ENCODE measurements around the gene HOXA3. TPM values are rescaled to one million over a fixed set of nuclear protein-coding genes. Genes with fewer than 3 reads are reported as not detected.

The HOXA3 gene
- total and polyA plus RNA-seq, 2 of the 13 experiments (the other 11 are each of a cell fraction or from before 2014, with no cell fraction given) = 2.9 to 4.6 TPM

- TF ChIP-seq ZNF589 (CRISPR knock-in tag; conservative IDR thresholded peaks at IDR 0.05) = no peak
- TF ChIP-seq RELA (CRISPR knock-in tag; IDR thresholded peaks at IDR 0.05) = no peak
- TF ChIP-seq ZNF256 (CRISPR knock-in tag; conservative IDR thresholded peaks at IDR 0.05) = no peak
- TF ChIP-seq CHD2 (IDR thresholded peaks at IDR 0.05; ENCODE audit: low read depth, low read length) = no peak
- no peak for TF ChIP-seq RARG (CRISPR knock-in tag; IDR thresholded peaks at IDR 0.05; ENCODE audit: low read depth)
- no peak for TF ChIP-seq SP140L (CRISPR knock-in tag; IDR thresholded peaks at IDR 0.05; ENCODE audit: borderline replicate concordance)
- TF ChIP-seq, protein P1, sequence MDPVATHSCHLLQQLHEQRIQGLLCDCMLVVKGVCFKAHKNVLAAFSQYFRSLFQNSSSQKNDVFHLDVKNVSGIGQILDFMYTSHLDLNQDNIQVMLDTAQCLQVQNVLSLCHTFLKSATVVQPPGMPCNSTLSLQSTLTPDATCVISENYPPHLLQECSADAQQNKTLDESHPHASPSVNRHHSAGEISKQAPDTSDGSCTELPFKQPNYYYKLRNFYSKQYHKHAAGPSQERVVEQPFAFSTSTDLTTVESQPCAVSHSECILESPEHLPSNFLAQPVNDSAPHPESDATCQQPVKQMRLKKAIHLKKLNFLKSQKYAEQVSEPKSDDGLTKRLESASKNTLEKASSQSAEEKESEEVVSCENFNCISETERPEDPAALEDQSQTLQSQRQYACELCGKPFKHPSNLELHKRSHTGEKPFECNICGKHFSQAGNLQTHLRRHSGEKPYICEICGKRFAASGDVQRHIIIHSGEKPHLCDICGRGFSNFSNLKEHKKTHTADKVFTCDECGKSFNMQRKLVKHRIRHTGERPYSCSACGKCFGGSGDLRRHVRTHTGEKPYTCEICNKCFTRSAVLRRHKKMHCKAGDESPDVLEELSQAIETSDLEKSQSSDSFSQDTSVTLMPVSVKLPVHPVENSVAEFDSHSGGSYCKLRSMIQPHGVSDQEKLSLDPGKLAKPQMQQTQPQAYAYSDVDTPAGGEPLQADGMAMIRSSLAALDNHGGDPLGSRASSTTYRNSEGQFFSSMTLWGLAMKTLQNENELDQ (CRISPR knock-in tag; IDR thresholded peaks at IDR 0.05; ENCODE audit: borderline replicate concordance) = no peak
- TF ChIP-seq, protein P2, sequence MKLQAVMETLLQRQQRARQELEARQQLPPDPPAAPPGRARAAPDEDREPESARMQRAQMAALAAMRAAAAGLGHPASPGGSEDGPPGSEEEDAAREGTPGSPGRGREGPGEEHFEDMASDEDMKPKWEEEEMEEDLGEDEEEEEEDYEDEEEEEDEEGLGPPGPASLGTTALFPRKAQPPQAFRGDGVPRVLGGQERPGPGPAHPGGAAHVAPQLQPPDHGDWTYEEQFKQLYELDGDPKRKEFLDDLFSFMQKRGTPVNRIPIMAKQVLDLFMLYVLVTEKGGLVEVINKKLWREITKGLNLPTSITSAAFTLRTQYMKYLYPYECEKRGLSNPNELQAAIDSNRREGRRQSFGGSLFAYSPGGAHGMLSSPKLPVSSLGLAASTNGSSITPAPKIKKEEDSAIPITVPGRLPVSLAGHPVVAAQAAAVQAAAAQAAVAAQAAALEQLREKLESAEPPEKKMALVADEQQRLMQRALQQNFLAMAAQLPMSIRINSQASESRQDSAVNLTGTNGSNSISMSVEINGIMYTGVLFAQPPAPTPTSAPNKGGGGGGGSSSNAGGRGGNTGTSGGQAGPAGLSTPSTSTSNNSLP (IDR thresholded peaks at IDR 0.05; ENCODE audit: low read depth, low read length) = 0 out of 2 replicates have a peak, but pooled peaks have one; percentile 13
- 0 out of 2 replicates have a peak, but pooled peaks have one; percentile 61 for TF ChIP-seq ZNF878 (CRISPR knock-in tag; IDR thresholded peaks at IDR 0.05)
- TF ChIP-seq MIXL1 (CRISPR knock-in tag; IDR thresholded peaks at IDR 0.05) = no peak
- TF ChIP-seq CBX1 (IDR thresholded peaks at IDR 0.05; ENCODE audit: low read depth) = no peak
- TF ChIP-seq, protein P3, sequence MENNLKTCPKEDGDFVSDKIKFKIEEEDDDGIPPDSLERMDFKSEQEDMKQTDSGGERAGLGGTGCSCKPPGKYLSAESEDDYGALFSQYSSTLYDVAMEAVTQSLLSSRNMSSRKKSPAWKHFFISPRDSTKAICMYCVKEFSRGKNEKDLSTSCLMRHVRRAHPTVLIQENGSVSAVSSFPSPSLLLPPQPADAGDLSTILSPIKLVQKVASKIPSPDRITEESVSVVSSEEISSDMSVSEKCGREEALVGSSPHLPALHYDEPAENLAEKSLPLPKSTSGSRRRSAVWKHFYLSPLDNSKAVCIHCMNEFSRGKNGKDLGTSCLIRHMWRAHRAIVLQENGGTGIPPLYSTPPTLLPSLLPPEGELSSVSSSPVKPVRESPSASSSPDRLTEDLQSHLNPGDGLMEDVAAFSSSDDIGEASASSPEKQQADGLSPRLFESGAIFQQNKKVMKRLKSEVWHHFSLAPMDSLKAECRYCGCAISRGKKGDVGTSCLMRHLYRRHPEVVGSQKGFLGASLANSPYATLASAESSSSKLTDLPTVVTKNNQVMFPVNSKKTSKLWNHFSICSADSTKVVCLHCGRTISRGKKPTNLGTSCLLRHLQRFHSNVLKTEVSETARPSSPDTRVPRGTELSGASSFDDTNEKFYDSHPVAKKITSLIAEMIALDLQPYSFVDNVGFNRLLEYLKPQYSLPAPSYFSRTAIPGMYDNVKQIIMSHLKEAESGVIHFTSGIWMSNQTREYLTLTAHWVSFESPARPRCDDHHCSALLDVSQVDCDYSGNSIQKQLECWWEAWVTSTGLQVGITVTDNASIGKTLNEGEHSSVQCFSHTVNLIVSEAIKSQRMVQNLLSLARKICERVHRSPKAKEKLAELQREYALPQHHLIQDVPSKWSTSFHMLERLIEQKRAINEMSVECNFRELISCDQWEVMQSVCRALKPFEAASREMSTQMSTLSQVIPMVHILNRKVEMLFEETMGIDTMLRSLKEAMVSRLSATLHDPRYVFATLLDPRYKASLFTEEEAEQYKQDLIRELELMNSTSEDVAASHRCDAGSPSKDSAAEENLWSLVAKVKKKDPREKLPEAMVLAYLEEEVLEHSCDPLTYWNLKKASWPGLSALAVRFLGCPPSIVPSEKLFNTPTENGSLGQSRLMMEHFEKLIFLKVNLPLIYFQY (CRISPR knock-in tag; IDR thresholded peaks at IDR 0.05; ENCODE audit: borderline replicate concordance) = no peak
- TF ChIP-seq FIP1L1 (IDR thresholded peaks at IDR 0.05; ENCODE audit: borderline replicate concordance, insufficient read depth, low read depth, low read length) = no peak
- TF ChIP-seq JUND (CRISPR knock-in tag; IDR thresholded peaks at IDR 0.05) = no peak
- TF ChIP-seq ZMAT3 (CRISPR knock-in tag; conservative IDR thresholded peaks at IDR 0.05) = no peak
- TF ChIP-seq, protein P4, sequence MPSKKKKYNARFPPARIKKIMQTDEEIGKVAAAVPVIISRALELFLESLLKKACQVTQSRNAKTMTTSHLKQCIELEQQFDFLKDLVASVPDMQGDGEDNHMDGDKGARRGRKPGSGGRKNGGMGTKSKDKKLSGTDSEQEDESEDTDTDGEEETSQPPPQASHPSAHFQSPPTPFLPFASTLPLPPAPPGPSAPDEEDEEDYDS (CRISPR knock-in tag; IDR thresholded peaks at IDR 0.05) = no peak
- no peak for TF ChIP-seq ZNF776 (CRISPR knock-in tag; IDR thresholded peaks at IDR 0.05)
- TF ChIP-seq JUNB (CRISPR knock-in tag; IDR thresholded peaks at IDR 0.05; ENCODE audit: borderline replicate concordance) = no peak
- TF ChIP-seq ZNF460 (CRISPR knock-in tag; IDR thresholded peaks at IDR 0.05; ENCODE audit: borderline replicate concordance) = no peak
These were observed 27.4 kb upstream of the HOXA3 start (continued) for GRCh38 chr7:27179503-27180430.

All from HepG2 (cell line).